Measurements from ENCODE around the gene WDR72.

DNA sequence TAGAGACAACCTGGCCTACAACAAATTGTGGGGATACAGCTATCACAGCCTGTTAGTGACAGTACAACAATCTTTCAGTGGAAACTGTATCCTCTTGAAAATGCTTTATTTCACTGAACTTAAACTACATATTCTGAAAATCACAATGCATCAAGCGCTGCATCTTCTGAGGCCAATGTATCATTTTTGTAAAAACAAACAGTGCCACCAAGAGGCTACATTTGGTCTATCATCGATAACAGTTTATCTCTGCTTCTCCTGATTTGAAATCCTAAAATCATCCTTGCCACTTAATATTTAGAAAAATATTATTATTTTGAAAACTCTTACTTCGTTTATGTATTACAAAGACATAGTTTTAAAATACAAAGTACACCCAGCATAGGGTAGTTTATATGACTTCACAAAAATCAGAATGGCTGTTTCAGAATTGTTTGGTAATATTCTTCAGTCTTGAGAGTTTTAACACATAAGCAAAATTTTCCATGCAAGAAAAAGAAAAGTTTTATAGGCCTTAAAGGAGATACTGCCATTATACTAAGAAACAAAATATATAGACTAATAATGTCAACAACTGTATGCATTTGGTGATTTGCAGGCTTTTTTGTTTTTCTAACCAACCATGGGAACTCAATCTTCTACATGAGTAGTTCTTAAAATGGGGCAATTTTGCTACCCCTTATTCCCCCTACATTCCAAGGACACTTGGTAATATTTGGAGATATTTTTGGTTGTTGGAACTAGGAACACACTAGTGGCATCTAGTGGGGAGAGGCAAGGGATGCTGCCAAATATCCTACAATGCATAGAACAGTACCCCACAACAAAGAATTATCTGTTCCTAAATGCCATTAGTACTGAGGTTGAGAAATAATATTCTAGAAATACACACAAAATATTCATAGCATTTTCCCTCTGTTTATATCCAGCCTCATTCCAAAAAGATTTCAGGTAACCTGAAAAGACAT, 42.3 kb downstream of the WDR72 start:
- TF ChIP-seq, protein P1, sequence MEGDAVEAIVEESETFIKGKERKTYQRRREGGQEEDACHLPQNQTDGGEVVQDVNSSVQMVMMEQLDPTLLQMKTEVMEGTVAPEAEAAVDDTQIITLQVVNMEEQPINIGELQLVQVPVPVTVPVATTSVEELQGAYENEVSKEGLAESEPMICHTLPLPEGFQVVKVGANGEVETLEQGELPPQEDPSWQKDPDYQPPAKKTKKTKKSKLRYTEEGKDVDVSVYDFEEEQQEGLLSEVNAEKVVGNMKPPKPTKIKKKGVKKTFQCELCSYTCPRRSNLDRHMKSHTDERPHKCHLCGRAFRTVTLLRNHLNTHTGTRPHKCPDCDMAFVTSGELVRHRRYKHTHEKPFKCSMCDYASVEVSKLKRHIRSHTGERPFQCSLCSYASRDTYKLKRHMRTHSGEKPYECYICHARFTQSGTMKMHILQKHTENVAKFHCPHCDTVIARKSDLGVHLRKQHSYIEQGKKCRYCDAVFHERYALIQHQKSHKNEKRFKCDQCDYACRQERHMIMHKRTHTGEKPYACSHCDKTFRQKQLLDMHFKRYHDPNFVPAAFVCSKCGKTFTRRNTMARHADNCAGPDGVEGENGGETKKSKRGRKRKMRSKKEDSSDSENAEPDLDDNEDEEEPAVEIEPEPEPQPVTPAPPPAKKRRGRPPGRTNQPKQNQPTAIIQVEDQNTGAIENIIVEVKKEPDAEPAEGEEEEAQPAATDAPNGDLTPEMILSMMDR (IDR thresholded peaks at IDR 0.05): peak; percentile 52
- TF ChIP-seq EP300 (IDR thresholded peaks at IDR 0.05; ENCODE audit: borderline replicate concordance in 1 of 2, low read depth in 1 of 2, low read length in 1 of 2) (no peak), GABPA (IDR thresholded peaks at IDR 0.05; ENCODE audit: low read depth) (no peak), POLR2AphosphoS5 (IDR thresholded peaks at IDR 0.05; ENCODE audit: low read depth, low read length) (no peak), YY1 (IDR thresholded peaks at IDR 0.05; ENCODE audit: low read depth) (no peak), TAF1 (IDR thresholded peaks at IDR 0.05; ENCODE audit: borderline replicate concordance, low read depth, low read length) (no peak), SMC3 (IDR thresholded peaks at IDR 0.05; ENCODE audit: low read depth, low read length) (no peak), EZH2phosphoT487 (IDR thresholded peaks at IDR 0.05; ENCODE audit: borderline replicate concordance, low read depth) (no peak), JUND (IDR thresholded peaks at IDR 0.05) (no peak)
- TF ChIP-seq, protein P2, sequence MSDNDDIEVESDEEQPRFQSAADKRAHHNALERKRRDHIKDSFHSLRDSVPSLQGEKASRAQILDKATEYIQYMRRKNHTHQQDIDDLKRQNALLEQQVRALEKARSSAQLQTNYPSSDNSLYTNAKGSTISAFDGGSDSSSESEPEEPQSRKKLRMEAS (IDR thresholded peaks at IDR 0.05; ENCODE audit: low read depth): no peak
- TF ChIP-seq, protein P3, sequence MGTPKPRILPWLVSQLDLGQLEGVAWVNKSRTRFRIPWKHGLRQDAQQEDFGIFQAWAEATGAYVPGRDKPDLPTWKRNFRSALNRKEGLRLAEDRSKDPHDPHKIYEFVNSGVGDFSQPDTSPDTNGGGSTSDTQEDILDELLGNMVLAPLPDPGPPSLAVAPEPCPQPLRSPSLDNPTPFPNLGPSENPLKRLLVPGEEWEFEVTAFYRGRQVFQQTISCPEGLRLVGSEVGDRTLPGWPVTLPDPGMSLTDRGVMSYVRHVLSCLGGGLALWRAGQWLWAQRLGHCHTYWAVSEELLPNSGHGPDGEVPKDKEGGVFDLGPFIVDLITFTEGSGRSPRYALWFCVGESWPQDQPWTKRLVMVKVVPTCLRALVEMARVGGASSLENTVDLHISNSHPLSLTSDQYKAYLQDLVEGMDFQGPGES (IDR thresholded peaks at IDR 0.05; ENCODE audit: low read depth, low read length): no peak
- TF ChIP-seq, protein P4, sequence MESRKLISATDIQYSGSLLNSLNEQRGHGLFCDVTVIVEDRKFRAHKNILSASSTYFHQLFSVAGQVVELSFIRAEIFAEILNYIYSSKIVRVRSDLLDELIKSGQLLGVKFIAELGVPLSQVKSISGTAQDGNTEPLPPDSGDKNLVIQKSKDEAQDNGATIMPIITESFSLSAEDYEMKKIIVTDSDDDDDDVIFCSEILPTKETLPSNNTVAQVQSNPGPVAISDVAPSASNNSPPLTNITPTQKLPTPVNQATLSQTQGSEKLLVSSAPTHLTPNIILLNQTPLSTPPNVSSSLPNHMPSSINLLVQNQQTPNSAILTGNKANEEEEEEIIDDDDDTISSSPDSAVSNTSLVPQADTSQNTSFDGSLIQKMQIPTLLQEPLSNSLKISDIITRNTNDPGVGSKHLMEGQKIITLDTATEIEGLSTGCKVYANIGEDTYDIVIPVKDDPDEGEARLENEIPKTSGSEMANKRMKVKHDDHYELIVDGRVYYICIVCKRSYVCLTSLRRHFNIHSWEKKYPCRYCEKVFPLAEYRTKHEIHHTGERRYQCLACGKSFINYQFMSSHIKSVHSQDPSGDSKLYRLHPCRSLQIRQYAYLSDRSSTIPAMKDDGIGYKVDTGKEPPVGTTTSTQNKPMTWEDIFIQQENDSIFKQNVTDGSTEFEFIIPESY (IDR thresholded peaks at IDR 0.05; ENCODE audit: borderline replicate concordance, low read depth): no peak
- TF ChIP-seq, protein P5, sequence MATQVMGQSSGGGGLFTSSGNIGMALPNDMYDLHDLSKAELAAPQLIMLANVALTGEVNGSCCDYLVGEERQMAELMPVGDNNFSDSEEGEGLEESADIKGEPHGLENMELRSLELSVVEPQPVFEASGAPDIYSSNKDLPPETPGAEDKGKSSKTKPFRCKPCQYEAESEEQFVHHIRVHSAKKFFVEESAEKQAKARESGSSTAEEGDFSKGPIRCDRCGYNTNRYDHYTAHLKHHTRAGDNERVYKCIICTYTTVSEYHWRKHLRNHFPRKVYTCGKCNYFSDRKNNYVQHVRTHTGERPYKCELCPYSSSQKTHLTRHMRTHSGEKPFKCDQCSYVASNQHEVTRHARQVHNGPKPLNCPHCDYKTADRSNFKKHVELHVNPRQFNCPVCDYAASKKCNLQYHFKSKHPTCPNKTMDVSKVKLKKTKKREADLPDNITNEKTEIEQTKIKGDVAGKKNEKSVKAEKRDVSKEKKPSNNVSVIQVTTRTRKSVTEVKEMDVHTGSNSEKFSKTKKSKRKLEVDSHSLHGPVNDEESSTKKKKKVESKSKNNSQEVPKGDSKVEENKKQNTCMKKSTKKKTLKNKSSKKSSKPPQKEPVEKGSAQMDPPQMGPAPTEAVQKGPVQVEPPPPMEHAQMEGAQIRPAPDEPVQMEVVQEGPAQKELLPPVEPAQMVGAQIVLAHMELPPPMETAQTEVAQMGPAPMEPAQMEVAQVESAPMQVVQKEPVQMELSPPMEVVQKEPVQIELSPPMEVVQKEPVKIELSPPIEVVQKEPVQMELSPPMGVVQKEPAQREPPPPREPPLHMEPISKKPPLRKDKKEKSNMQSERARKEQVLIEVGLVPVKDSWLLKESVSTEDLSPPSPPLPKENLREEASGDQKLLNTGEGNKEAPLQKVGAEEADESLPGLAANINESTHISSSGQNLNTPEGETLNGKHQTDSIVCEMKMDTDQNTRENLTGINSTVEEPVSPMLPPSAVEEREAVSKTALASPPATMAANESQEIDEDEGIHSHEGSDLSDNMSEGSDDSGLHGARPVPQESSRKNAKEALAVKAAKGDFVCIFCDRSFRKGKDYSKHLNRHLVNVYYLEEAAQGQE (IDR thresholded peaks at IDR 0.05; ENCODE audit: low read depth, low read length): no peak
- TF ChIP-seq, protein P6, sequence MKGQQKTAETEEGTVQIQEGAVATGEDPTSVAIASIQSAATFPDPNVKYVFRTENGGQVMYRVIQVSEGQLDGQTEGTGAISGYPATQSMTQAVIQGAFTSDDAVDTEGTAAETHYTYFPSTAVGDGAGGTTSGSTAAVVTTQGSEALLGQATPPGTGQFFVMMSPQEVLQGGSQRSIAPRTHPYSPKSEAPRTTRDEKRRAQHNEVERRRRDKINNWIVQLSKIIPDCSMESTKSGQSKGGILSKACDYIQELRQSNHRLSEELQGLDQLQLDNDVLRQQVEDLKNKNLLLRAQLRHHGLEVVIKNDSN (IDR thresholded peaks at IDR 0.05; ENCODE audit: borderline replicate concordance, low read depth): no peak
